Measurements from ENCODE around the gene PREP.
"Not testable (repeated sequence)": the region's sequence is repeated elsewhere in the genome, so short reads cannot be mapped to it uniquely, and the experiment has no call there.

Gene PREP

GRCh38 chr6:105259913-105260889 is 142.7 kb downstream of the PREP start:
- DNase-seq: no peak

- no peak for DNase-seq
Observed at GRCh38 chr6:105258816-105259215, 144.1 kb downstream of the PREP start.

GRCh38 chr6:105257340-105257739 is 145.5 kb downstream of the PREP start:
- no peak for DNase-seq

GRCh38 chr6:105256619-105257018 is 146.3 kb downstream of the PREP start:
- DNase-seq: no peak

- DNase-seq: no peak
Observed at GRCh38 chr6:105253787-105254186, 149.1 kb downstream of the PREP start.

- DNase-seq: no peak
Observed at GRCh38 chr6:105251689-105252088, 151.2 kb downstream of the PREP start.

- DNase-seq: no peak
Observed at GRCh38 chr6:105250533-105250932, 152.3 kb downstream of the PREP start.

GRCh38 chr6:105243487-105243886 is 159.4 kb downstream of the PREP start:
- DNase-seq: no peak

GRCh38 chr6:105235155-105235554 is 167.7 kb downstream of the PREP start:
- no peak for DNase-seq

- DNase-seq: not testable (repeated sequence)
Observed at GRCh38 chr6:105231771-105232170, 171.1 kb downstream of the PREP start.

Data from DMS153 (cell line).